Calu3 (cell line): Measurements from ENCODE around the gene ZNF629. TPM values are rescaled to one million over a fixed set of nuclear protein-coding genes. Genes with fewer than 3 reads are reported as not detected.

ENCODE experiments used
- BruUV-seq: library from RNA; stranded (reverse); fragments of 400-500 nt; replicated peaks from 2 replicates; lab custom pipeline; 2021; lab: Mats Ljungman, UMichigan
- CTCF ChIA-PET: fragments of 300-600 bp; sonication (Branson Sonifier 250); formaldehyde crosslinking; loops from one replicate; lab custom pipeline; 2022; ENCODE audit warnings: antibody characterized with exemption; lab: Charles Lee
- DNase-seq: peaks from one replicate; pipeline ENCODE4 v3.0.0; 2022
- H3K27ac Mint-ChIP-seq: one replicate; pipeline ENCODE4 v1.8.0; 2022; ENCODE audit warnings: mixed read lengths; ENCODE audit not compliant: unreplicated experiment
- H3K27me3 Mint-ChIP-seq: one replicate; pipeline ENCODE4 v1.8.0; 2022; ENCODE audit warnings: mixed read lengths; ENCODE audit not compliant: unreplicated experiment
- H3K36me3 Mint-ChIP-seq: one replicate; pipeline ENCODE4 v1.8.0; 2022; ENCODE audit warnings: mild to moderate bottlenecking, moderate library complexity, mixed read lengths; ENCODE audit not compliant: insufficient read depth, unreplicated experiment
- H3K4me1 Mint-ChIP-seq: one replicate; pipeline ENCODE4 v1.8.0; 2022; ENCODE audit warnings: mild to moderate bottlenecking, low read depth, mixed read lengths; ENCODE audit not compliant: unreplicated experiment
- H3K4me3 Mint-ChIP-seq: one replicate; pipeline ENCODE4 v1.8.0; 2022; ENCODE audit warnings: mild to moderate bottlenecking, low read depth, moderate library complexity, mixed read lengths; ENCODE audit not compliant: unreplicated experiment
- H3K9me3 Mint-ChIP-seq: one replicate; pipeline ENCODE4 v1.8.0; 2022; ENCODE audit warnings: low read depth, mixed read lengths; ENCODE audit not compliant: unreplicated experiment
- CTCF ChIP-seq: fragments of 200-600 bp; IDR thresholded peaks from one replicate; pipeline ENCODE4 v1.8.0; 2022; ENCODE audit warnings: antibody characterized with exemption; ENCODE audit not compliant: unreplicated experiment
- intact Hi-C: fragments of 100-400 bp; cut with micrococcal nuclease; formaldehyde crosslinking; loops from one replicate; pipeline ENCODE4 v1.10.0; 2022; ENCODE audit not compliant: unreplicated experiment
- total RNA-seq: library from RNA; stranded (reverse); gene quantifications from 2 replicates; pipeline ENCODE4 v1.2.3, GENCODE V29; 2022

ZNF629 gene
- total RNA-seq, 1 experiment from 2014 or later = 29.9 TPM

GRCh38 chr16:30743716-30744115, 43.3 kb downstream of the ZNF629 start:
- BruUV-seq = no TSS peak
- intact Hi-C loops = no loop called here
- Mint-ChIP-seq H3K27ac (no peak overlapping the region), H3K27me3 (no peaks in the 10 kb centered on the region), H3K4me3 (no peak overlapping the region), H3K9me3 (peaks cover 4% of the 10 kb centered on the region), H3K4me1 (peaks cover 62% of the 10 kb centered on the region), H3K36me3 (peaks cover 93% of the 10 kb centered on the region)
- no peak for DNase-seq
- TF ChIP-seq CTCF = no peak
- CTCF ChIA-PET = no interaction called here

DNA sequence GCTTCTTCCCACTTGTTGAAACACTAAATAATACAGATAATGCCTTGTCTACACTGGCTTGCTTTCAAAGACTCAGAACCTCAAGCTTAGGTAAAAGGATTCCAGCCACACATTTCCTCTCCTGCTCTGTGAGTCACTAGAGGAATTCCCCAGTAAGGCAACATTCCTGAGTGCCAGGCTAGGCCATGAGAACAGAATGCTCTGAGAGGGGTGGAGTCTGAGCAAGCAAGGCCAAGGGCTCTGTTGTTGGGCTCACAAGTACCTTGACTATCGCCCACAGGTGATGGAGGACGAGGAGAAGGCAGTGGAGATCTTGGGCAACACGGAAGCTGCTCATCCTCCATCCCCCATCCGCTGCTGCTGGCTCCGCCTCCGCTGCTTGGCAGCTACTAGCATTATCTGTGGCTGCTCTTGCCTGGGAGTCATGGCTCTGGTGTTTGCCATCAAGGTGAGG, 45.5 kb downstream of the ZNF629 start:
- peak overlapping the region; percentile 96 for H3K4me3 Mint-ChIP-seq
- intact Hi-C loops = no loop called here
- no peaks in the 10 kb centered on the region for H3K27me3 Mint-ChIP-seq
- TF ChIP-seq CTCF = no peak
- peaks cover 4% of the 10 kb centered on the region for H3K9me3 Mint-ChIP-seq
- peak overlapping the region; percentile 89 for H3K27ac Mint-ChIP-seq
- peak; percentile 88 for DNase-seq
- CTCF ChIA-PET = interaction anchor here (0.7 to 1.6 kb wide), 2 partner anchors 28 to 201 kb away, joined by 3 read pairs; no protein-coding TSS in a partner anchor
- H3K36me3 Mint-ChIP-seq = peaks cover 93% of the 10 kb centered on the region
- no TSS peak for BruUV-seq
- H3K4me1 Mint-ChIP-seq = peaks cover 48% of the 10 kb centered on the region

DNA sequence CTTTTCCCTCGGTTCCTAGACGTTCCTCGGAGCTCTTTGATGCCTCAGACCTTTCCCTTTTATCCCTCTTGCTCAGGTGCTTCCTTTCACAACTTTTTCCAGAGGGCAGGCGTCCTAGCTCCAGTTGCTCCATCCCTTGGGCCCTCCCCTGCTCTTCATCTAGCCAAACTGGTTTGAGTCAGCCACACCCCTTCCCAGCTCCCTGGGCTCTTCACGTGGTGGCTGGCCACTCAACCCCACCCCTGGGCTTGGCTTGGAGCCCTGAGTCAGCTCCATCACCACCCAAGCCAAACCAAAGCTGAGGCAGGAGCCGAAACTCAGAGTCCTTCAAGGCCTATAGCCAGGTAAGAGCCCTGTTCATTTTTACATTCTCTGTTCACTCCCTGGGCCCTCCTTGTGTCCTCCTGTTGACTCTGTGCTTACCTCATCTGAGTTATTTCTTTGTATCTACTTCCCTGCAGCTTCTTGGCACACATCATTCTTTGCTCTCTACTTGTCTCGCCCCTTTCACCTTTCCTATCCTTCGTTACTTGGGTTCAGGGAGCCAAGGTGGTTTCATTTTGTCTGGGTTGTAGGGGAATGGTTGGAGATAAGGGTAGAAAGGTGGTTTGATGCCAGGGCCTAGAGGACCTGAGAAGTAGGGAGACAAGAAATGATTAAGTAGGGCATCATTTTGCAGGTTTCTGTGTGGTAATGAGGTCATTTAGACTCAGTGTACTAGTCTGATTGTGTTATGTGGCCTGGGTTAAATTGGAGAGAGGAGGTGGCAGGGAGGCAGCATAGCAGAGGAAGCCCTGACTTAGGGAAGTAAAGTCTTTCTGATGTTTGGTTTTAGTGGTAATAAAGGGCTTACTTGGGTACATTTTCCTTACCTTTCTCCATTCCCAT, 46.4 kb downstream of the ZNF629 start:
- Mint-ChIP-seq H3K4me3 (peak overlapping the region; percentile 96), H3K9me3 (peaks cover 4% of the 10 kb centered on the region), H3K36me3 (peaks cover 96% of the 10 kb centered on the region), H3K27ac (peak overlapping the region; percentile 89), H3K27me3 (no peaks in the 10 kb centered on the region), H3K4me1 (peaks cover 46% of the 10 kb centered on the region)
- BruUV-seq = TSS peak; percentile 99
- intact Hi-C loops = no loop called here
- peak; percentile 98 for DNase-seq
- CTCF ChIA-PET = interaction anchor here (0.5 to 1.6 kb wide), 6 partner anchors 16 to 202 kb away, joined by 3 to 5 read pairs (median 4); no protein-coding TSS in a partner anchor
- TF ChIP-seq CTCF = no peak

DNA sequence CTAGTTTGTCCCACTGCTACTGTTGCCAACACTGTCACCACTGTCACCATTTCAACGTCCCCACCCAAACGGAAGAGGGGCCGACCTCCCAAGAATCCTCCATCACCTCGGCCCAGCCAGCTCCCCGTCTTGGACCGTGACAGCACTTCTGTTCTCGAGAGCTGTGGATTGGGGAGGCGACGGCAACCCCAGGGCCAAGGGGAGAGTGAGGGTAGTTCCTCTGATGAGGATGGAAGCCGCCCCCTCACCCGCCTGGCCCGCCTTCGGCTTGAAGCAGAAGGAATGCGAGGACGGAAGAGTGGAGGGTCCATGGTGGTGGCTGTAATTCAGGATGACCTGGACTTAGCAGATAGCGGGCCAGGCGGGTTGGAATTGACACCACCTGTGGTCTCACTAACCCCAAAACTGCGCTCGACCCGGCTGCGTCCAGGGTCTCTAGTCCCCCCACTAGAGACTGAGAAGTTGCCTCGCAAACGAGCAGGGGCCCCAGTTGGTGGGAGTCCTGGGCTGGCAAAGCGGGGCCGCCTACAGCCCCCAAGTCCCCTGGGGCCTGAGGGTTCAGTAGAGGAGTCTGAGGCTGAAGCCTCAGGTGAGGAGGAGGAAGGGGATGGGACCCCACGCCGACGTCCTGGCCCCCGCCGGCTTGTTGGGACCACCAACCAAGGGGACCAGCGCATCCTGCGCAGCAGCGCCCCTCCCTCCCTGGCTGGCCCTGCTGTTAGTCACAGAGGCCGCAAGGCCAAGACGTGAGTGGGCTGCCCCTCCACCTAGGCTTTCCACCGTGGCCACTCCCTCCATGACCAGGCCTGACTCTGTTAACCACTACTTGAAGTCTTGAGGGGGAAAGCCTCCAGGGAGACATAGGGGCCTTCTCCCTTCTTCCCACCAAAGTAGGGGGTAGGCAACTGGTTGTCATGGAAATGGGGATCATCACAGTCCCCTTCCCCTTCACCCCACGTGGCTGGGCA, 47.7 kb downstream of the ZNF629 start:
- no peak for DNase-seq
- peak overlapping the region; percentile 39 for H3K27ac Mint-ChIP-seq
- intact Hi-C loops = no loop called here
- H3K9me3 Mint-ChIP-seq = no peaks in the 10 kb centered on the region
- H3K4me3 Mint-ChIP-seq = no peak overlapping the region
- H3K27me3 Mint-ChIP-seq = no peaks in the 10 kb centered on the region
- BruUV-seq = no TSS peak
- H3K4me1 Mint-ChIP-seq = peaks cover 34% of the 10 kb centered on the region
- TF ChIP-seq CTCF = no peak
- H3K36me3 Mint-ChIP-seq = peaks cover 97% of the 10 kb centered on the region
- CTCF ChIA-PET = no interaction called here
